GM18519 (cell line): ENCODE data around the gene AHNAK2.
"Not testable (repeated sequence)": the region's sequence is repeated elsewhere in the genome, so short reads cannot be mapped to it uniquely, and the experiment has no call there.

ENCODE experiments used
- ATAC-seq: cut with Tn5 transposase; IDR thresholded peaks from one replicate; pipeline ENCODE4 v1.9.1; 2021; ENCODE audit warnings: mild to moderate bottlenecking, moderate library complexity; ENCODE audit not compliant: unreplicated experiment, low FRiP score

Gene AHNAK2

DNA sequence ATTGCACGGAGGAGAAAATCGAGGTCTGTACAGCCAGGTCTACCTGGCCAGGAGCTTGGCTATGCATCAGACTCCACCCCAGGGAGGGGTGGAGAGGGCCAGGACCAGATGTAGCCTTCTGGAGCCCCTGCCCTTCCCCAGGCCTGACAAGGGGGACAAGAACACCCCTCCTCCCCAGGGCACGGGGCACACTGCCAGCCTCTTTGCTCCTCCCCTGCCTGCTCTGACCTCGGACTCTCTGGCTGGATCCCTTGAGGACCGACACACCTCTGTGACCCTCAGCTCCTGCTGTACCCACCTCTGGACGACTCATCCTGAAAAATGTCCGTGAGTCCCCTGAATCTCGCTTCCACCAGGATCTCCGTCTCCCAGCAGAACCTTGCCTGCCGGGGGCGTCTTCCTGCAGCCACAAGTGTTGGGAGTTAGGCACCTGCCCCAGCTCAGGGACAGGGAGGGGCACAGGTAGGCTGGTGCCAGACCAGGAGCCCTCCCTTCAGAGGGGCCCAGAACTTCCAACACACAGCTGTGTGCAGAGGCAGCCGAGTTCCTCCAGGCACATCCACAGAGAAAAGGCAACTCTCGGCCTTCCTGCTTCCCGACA lies 21.8 kb downstream of the AHNAK2 start:
- ATAC-seq = no peak

GRCh38 chr14:104955396-104955770 lies 22.8 kb downstream of the AHNAK2 start:
- no peak for ATAC-seq

DNA sequence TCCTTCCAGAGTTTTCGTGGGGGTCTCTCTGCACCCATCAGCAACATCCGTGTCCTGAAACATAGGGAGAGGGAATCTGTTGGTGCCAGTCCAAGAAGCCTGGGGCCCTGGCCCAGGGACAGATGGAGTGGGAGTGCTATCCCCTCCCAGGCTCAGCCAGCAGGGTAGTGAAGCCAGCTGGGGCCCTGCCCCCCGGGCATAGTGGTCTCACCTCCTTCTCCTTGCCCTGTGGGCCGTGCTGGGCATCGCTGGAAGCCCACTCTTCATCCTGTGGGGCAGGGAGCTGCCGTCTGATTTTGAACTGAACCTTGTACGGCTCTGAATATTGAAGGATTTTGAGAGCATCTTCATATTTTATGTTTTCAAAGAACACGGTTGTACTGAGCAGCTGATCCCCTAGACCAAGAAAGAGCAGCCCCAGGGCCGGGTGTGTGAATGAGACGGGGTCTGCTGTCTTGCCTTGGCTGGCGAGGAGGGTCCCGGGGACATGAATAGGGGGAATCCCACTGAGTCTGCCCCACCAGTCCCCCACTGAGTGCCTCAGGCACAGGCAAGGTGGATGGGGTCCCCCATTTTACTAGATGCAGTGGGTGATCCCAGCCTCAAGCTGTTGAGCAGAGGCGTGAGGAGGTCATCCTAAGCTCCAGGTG lies 23.3 kb downstream of the AHNAK2 start:
- ATAC-seq = no peak

DNA sequence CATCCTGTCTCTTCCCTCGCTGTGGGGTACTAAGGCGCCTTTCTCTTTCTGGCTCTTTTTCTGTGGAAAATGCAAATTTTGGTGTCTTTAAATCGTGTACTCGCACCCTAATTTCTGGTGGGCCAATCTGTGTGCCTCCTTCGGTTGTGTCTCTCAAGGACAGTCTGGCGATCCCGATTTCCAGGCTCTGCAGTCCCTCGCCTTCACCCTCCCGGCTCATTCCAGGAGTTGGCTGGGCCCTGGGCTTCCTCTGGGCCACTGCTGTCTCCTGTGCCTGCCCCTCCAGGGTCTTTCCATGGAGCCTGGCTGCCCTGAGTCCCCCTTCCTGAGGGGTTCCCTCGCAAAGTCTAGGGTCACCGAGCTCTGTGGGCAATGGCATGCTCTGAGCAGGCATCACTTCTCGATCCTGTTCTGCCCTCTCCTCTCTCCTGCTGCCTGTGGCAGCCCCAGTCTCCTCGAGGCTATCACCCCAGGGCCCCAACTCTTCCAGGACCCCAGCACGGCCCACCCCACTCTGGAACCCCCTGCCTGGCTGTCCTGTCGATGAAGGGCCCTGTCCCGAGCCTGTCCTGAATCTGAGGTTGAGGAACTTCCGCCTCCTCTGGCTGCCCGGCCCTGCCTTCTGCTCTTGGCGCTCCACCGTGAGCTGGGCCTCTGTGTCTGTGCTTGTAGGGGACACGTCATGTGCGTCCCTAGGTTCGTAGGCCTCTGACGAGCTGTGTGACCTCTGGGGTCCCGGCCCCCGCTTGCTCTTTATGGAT lies 24.1 kb downstream of the AHNAK2 start:
- ATAC-seq = no peak

- no peak for ATAC-seq
Measured at GRCh38 chr14:104953097-104953496, 25.1 kb downstream of the AHNAK2 start.

DNA sequence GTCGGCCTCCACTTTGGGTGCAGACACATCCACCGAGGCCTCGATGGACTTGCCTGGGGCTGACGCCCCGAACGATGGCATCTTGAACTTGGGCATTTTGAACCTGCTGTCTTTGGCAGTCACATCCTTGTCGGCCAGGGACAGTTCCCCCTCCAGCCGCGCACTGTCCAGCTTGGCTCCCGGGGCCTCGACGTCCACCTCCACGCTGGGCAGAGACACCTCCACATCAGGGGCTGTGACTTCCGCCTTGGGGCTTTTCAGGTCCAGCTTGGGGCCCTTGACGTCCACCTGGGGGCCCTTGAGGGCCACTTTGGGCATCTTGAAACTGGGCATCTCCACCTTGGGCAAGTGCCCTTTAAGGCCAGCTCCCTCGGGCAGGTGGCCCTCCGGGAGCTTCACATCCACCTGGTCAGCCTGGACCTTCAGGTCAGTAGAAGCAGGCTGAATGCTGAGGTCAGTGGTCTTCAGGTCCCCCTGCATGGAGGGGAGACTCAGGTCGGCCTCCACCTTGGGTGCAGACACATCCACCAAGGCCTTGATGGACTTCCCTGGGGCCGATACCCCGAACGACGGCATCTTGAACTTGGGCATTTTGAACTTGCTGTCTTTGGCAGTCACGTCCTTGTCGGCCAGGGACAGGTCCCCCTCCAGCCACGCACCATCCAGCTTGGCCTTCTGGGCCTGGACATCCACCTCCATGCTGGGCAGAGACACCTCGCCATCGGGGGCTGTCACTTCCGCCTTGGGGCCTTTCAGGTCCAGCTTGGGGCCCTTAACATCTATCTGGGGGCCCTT lies 26.1 kb downstream of the AHNAK2 start:
- ATAC-seq = not testable (repeated sequence)

DNA sequence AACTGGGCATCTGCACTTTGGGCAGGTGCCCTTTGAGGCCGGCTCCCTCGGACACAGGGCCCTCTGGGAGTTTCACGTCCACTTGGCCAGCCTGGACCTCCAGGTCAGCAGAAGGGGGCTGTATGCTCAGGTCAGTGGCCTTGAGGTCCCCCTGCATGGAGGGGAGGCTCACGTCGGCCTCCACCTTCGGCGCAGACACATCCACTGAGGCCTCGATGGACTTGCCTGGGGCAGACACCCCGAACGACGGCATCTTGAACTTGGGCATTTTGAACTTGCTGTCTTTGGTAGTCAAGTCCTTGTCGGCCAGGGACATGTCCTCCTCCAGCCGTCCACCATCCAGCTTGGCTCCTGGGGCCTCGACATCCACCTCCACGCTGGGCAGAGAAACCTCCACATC lies 27.5 kb downstream of the AHNAK2 start:
- not testable (repeated sequence) for ATAC-seq

- no peak for ATAC-seq
Measured at GRCh38 chr14:104950021-104950420, 28.2 kb downstream of the AHNAK2 start.

GRCh38 chr14:104949406-104949955 lies 28.7 kb downstream of the AHNAK2 start:
- not testable (repeated sequence) for ATAC-seq

DNA sequence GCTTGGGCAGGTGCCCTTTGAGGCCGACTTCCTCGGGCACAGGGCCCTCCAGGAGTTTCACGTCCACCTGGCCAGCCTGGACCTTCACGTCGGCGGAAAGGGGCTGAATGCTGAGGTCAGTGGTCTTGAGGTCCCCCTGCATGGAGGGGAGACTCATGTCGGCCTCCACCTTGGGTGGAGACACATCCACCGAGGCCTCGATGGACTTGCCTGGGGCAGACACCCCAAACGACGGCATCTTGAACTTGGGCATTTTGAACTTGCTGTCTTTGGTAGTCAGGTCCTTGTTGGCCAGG lies 29.5 kb downstream of the AHNAK2 start:
- no peak for ATAC-seq

GRCh38 chr14:104947881-104948735 lies 30.1 kb downstream of the AHNAK2 start:
- not testable (repeated sequence) for ATAC-seq

DNA sequence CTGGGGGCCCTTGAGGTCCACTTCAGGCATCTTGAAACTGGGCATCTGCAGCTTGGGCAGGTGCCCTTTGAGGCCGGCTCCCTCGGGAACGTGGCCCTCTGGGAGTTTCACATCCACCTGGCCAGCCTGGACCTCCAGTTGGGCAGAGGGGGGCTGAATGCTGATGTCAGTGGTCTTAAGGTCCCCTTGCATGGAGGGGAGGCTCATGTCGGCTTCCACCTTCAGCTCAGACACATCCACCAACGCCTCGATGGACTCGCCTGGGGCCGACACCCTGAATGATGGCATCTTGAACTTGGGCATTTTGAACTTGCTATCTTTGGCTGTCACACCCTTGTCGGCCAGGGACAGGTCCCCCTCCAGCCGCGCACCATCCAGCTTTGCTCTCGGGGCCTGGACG lies 31.0 kb downstream of the AHNAK2 start:
- not testable (repeated sequence) for ATAC-seq

DNA sequence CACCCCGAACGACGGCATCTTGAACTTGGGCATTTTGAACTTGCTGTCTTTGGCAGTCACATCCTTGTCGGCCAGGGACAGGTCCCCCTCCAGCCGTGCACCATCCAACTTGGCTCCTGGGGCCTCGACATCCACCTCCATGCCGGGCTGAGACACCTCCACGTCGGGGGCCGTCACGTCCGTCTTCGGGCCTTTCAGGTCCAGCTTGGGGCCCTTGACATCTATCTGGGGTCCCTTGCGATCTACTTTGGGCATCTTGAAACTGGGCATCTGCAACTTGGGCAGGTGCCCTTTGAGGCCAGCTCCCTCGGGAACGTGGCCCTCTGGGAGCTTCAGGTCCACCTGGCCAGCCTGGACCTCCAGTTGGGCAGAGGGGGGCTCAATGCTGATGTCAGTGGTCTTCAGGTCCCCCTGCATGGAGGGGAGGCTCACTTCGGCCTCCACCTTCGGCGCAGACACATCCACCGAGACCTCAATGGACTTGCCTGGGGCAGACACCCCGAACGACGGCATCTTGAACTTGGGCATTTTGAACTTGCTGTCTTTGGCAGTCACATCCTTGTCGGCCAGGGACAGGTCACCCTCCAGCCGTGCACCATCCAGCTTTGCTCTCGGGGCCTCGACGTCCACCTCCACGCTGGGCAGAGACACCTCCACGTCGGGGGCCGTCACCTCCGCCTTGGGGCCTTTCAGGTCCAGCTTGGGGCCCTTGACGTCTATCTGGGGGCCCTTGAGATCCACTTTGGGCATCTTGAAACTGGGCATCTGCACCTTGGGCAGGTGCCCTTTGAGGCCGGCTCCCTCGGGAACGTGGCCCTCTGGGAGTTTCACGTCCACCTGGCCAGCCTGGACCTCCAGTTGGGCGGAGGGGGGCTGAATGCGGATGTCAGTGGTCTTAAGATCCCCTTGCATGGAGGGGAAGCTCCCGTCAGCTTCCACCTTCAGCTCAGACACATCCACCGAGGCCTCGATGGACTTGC lies 31.9 kb downstream of the AHNAK2 start:
- not testable (repeated sequence) for ATAC-seq

- ATAC-seq = not testable (repeated sequence)
Measured at GRCh38 chr14:104945266-104945665, 32.9 kb downstream of the AHNAK2 start.

DNA sequence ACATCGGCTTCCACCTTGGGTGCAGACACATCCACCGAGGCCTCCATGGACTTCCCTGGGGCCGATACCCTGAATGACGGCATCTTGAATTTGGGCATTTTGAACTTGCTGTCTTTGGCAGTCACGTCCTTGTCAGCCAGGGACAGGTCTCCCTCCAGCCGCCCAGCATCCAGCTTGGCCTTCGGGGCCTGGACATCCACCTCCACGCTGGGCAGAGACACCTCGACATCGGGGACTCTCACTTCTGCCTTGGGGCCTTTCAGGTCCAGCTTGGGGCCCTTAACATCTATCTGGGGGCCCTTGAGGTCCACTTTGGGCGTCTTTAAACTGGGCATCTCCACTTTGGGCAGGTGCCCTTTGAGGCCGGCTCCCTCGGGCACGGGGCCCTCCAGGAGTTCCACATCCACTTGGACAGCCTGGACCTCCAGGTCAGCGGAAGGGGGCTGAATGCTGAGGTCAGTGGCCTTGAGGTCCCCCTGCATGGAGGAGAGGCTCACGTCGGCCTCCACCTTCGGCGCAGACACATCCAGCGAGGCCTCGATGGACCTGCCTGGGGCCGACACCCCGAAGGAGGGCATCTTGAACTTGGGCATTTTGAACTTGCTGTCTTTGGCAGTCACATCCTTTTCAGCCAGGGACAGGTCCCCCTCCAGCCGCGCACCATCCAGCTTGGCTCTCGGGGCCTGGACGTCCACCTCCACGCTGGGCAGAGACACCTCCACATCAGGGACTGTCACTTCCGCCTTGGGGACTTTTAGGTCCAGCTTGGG lies 33.6 kb downstream of the AHNAK2 start:
- not testable (repeated sequence) for ATAC-seq

- not testable (repeated sequence) for ATAC-seq
Measured at GRCh38 chr14:104944016-104944308, 34.2 kb downstream of the AHNAK2 start.

- ATAC-seq = not testable (repeated sequence)
Measured at GRCh38 chr14:104943216-104944015, 34.8 kb downstream of the AHNAK2 start.
